Fibroblast of the aortic adventitia (primary cell): ENCODE measurements around the gene PLAAT2. TPM values are rescaled to one million over a fixed set of nuclear protein-coding genes. Genes with fewer than 3 reads are reported as not detected.
A peak's percentile ranks its signal among the peaks of the same experiment; 100 is the strongest.
"Not testable (repeated sequence)": the region's sequence is repeated elsewhere in the genome, so short reads cannot be mapped to it uniquely, and the experiment has no call there.

ENCODE experiments used
- DNase-seq: peaks from one replicate; pipeline ENCODE4 v3.0.0-alpha.2; 2010; ENCODE audit warnings: low read depth
- H3K4me3 ChIP-seq: 2 replicates; pipeline ENCODE4 v1.5.1; 2011; ENCODE audit warnings: low read depth, mild to moderate bottlenecking, control low read depth, low read length, moderate library complexity
- CTCF ChIP-seq: IDR thresholded peaks from 2 replicates; pipeline ENCODE4 v1.5.1; 2011; ENCODE audit warnings: mild to moderate bottlenecking, low read length, control low read depth, inconsistent platforms; ENCODE audit not compliant: insufficient read depth
- total RNA-seq: library from RNA; depleted of rRNA; stranded (reverse); fragments of >200 nt; gene quantifications from 2 replicates; pipeline ENCODE4 v1.2.3, GENCODE V29; 2012; ENCODE audit warnings: low replicate concordance

PLAAT2 gene
- total RNA-seq, 1 donor: not detected

- no peak overlapping the region for H3K4me3 ChIP-seq
- no peak for TF ChIP-seq CTCF
- no peak for DNase-seq
Observed at GRCh38 chr11:63553759-63554158, 9.4 kb downstream of the PLAAT2 start.

GRCh38 chr11:63552921-63553320, 10.3 kb downstream of the PLAAT2 start:
- TF ChIP-seq CTCF: no peak
- no peak for DNase-seq
- no peak overlapping the region for H3K4me3 ChIP-seq

GRCh38 chr11:63551889-63552266, 11.3 kb downstream of the PLAAT2 start:
- no peak overlapping the region for H3K4me3 ChIP-seq
- TF ChIP-seq CTCF: no peak
- no peak for DNase-seq

GRCh38 chr11:63551091-63551888, 11.9 kb downstream of the PLAAT2 start:
- no peak overlapping the region for H3K4me3 ChIP-seq
- TF ChIP-seq CTCF: no peak
- no peak for DNase-seq

- not testable (repeated sequence) for H3K4me3 ChIP-seq, DNase-seq
Observed at GRCh38 chr11:63550156-63550700, 13.0 kb downstream of the PLAAT2 start.

- no peak overlapping the region for H3K4me3 ChIP-seq
- no peak for TF ChIP-seq CTCF
- no peak for DNase-seq
Observed at GRCh38 chr11:63549411-63549810, 13.8 kb downstream of the PLAAT2 start.

- no peak overlapping the region for H3K4me3 ChIP-seq
- DNase-seq: peak; percentile 70
- no peak for TF ChIP-seq CTCF
Observed at GRCh38 chr11:63548178-63548577, 15.0 kb downstream of the PLAAT2 start.
